ENCODE measurements around the gene OR6K3.
"Not testable (repeated sequence)": the region's sequence is repeated elsewhere in the genome, so short reads cannot be mapped to it uniquely, and the experiment has no call there.

OR6K3 gene

DNA sequence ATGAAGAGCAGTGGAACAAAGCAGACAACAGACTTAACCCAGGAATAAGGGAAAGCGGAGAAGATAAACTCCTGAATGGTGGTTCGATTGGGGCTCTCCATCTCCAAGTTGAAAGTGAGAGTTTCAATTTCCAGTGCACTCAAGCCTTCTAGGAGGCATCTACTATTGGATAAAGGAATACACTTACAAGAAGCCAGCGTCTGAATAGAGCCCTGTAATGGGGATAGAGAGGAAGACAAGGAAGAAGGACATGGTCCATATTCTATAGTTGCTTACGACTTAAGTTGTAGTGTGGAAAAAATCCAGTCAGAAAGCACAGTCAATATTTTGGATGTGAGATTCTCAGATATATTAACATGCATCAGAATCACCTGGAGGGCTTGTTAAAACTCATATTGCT lies 20.0 kb downstream of the OR6K3 start, which contains the start of gene OR6K2:
TSS of gene OR6K2 (minus strand) at position 101 of the 400 bp plus-strand sequence. CDS start at position 101, 0 bp downstream.
- FAIRE-seq (no peak), DNase-seq (ENCODE audit: insufficient read length, low spot score) (no peak)
- TF ChIP-seq POLR2A (IDR thresholded peaks at IDR 0.05; ENCODE audit: low read depth, low read length) = no peak

DNA sequence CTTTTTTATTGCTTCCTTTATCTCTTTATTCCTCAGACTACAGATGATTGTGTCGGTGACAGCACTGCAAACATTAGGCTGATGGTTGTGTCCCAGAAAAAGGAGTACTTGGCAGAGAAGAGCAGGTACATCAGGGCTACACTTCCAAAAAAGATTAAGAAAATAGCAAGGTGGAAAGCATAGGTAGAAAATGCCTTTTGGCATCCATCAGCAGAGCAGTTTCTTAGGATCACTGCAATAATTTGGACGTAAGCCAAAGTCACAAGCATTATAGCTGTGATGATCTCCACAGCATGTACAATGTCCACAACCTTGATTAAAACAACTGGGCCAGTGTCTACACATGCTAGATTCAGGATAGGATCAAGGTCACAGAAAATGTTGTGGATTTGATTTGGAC lies 25.9 kb downstream of the OR6K3 start:
- no peak for TF ChIP-seq POLR2A (IDR thresholded peaks at IDR 0.05; ENCODE audit: low read depth, low read length)
- FAIRE-seq (no peak), DNase-seq (ENCODE audit: insufficient read length, low spot score) (no peak)

- DNase-seq (ENCODE audit: insufficient read length, low spot score) = no peak
- FAIRE-seq = no peak
- TF ChIP-seq POLR2A (IDR thresholded peaks at IDR 0.05; ENCODE audit: low read depth, low read length) = no peak
These were observed 28.2 kb downstream of the OR6K3 start for GRCh38 chr1:158692356-158692755.

DNA sequence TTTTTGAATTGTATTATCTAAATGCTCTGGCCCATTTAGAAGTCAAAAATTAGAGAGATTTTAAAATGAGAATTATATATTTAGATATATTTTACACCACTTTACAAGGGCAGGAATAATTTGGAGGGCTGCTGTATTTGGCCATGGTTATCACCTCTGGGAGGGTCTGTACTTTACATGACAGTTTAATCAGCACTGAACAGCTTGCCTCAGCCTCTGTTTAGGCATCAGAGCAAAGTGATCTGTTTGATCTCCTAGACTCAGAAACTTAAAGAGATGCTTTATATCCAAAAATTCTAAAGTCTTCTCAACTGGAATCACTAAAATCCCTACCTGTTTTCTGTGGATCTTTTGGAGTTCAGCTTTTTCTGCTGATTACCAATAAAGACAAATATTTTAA lies 28.6 kb downstream of the OR6K3 start:
- FAIRE-seq = no peak
- TF ChIP-seq POLR2A (IDR thresholded peaks at IDR 0.05; ENCODE audit: low read depth, low read length) = no peak
- DNase-seq (ENCODE audit: insufficient read length, low spot score) = no peak

- not testable (repeated sequence) for FAIRE-seq; DNase-seq (ENCODE audit: insufficient read length, low spot score)
These were observed 29.4 kb downstream of the OR6K3 start for GRCh38 chr1:158691149-158691548.

- DNase-seq (ENCODE audit: insufficient read length, low spot score) (no peak), FAIRE-seq (no peak)
- no peak for TF ChIP-seq POLR2A (IDR thresholded peaks at IDR 0.05; ENCODE audit: low read depth, low read length)
These were observed 30.6 kb downstream of the OR6K3 start for GRCh38 chr1:158689875-158690274.

DNA sequence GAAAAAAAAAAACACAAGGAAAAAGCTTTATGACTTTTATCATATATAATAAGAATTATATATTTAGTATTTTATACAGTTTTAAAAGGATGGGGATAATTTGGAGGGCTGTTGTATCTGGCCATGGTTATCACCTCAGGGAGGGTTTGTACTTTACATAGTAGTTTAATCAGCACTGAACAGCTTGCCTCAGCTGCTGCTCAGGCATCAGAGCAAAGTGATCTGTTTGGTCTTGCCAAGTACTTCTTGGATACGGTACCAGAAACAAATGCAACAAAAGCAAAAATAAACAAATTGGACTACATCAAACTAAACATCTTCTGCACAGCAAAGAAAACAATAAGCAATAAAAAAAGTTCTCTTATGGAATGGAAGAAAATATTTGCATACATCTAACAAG lies 31.4 kb downstream of the OR6K3 start:
- TF ChIP-seq POLR2A (IDR thresholded peaks at IDR 0.05; ENCODE audit: low read depth, low read length) = no peak
- DNase-seq (ENCODE audit: insufficient read length, low spot score) (no peak), FAIRE-seq (no peak)

GRCh38 chr1:158688343-158688742 lies 32.2 kb downstream of the OR6K3 start:
- DNase-seq (ENCODE audit: insufficient read length, low spot score); FAIRE-seq: not testable (repeated sequence)

GRCh38 chr1:158687037-158687436 lies 33.5 kb downstream of the OR6K3 start:
- no peak for FAIRE-seq
- TF ChIP-seq POLR2A (IDR thresholded peaks at IDR 0.05; ENCODE audit: low read depth, low read length) = no peak
- no peak for DNase-seq (ENCODE audit: insufficient read length, low spot score)

GRCh38 chr1:158686111-158687009 lies 34.2 kb downstream of the OR6K3 start, which contains the start of gene SPTA1:
SPTA1 (minus strand) TSS chr1:158686715; CDS start chr1:158686517, 198 bp downstream.
- DNase-seq (ENCODE audit: insufficient read length, low spot score) = no peak
- no peak for TF ChIP-seq POLR2A (IDR thresholded peaks at IDR 0.05; ENCODE audit: low read depth, low read length)
- FAIRE-seq = no peak

- no peak for FAIRE-seq
- TF ChIP-seq POLR2A (IDR thresholded peaks at IDR 0.05; ENCODE audit: low read depth, low read length) = no peak
- no peak for DNase-seq (ENCODE audit: insufficient read length, low spot score)
These were observed 35.4 kb downstream of the OR6K3 start for GRCh38 chr1:158685085-158685484.

- no peak for TF ChIP-seq POLR2A (IDR thresholded peaks at IDR 0.05; ENCODE audit: low read depth, low read length)
- no peak for DNase-seq (ENCODE audit: insufficient read length, low spot score)
- no peak for FAIRE-seq
These were observed 38.9 kb downstream of the OR6K3 start for GRCh38 chr1:158681606-158682005.

DNA sequence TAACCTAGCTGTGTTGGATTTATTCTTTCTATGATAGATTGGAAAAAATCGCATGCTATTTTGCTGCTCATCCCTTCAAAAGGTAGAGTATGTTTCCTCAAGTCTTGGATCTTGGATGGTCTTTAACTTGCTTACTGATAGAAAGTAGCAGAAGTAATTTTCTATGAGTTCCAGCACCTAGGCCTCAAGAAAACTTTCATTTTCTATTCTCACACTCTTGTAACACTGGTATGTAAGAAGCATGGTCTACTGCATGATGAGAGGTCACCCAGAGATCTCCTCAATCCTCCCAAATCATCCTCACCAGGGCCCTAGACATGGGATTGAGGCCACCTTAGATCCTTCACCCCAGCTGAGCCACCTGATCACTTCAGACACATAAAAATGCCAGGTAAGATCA lies 41.2 kb downstream of the OR6K3 start:
- no peak for FAIRE-seq
- no peak for DNase-seq (ENCODE audit: insufficient read length, low spot score)
- no peak for TF ChIP-seq POLR2A (IDR thresholded peaks at IDR 0.05; ENCODE audit: low read depth, low read length)

DNA sequence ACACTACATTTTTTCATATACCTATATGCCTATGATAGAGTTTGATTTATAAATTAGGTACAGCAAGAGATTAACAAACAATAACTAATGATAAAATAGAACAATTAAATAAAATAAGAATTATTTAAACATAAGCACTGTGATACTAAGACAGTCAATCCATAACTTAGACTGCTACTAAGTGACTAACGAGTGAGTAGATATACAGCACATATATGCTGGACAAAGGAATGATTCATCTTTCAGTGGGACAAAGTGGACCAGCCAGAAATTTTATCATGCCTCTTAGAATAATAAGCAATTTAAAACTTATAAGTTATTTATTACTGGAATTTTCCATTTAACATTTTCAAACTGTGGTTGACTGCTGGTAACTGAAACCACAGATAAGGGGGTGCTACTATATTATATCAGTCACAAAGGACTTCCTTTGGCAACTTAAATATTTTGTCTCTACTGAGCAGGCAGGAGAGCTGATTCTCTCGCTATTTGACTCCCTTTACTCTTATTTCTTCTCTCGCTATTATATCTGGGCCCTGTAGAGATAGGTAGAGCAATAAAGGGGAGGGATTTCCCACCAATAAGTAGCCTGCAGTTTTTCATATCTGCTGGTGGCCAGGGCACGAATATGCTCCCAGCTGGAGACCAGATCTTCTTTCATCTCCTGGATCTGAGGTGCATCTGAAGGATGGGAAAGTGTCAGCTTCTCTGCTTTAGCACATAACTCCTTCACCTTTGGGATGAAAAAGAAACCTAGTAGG lies 44.8 kb downstream of the OR6K3 start:
- no peak for TF ChIP-seq POLR2A (IDR thresholded peaks at IDR 0.05; ENCODE audit: low read depth, low read length)
- no peak for FAIRE-seq
- no peak for DNase-seq (ENCODE audit: insufficient read length, low spot score)
